GM19455 (cell line): ENCODE measurements around the gene CADPS2.

Experiments
- ATAC-seq: cut with Tn5 transposase; IDR thresholded peaks from one replicate; pipeline ENCODE4 v1.9.1; 2021; ENCODE audit not compliant: unreplicated experiment

Gene CADPS2

DNA sequence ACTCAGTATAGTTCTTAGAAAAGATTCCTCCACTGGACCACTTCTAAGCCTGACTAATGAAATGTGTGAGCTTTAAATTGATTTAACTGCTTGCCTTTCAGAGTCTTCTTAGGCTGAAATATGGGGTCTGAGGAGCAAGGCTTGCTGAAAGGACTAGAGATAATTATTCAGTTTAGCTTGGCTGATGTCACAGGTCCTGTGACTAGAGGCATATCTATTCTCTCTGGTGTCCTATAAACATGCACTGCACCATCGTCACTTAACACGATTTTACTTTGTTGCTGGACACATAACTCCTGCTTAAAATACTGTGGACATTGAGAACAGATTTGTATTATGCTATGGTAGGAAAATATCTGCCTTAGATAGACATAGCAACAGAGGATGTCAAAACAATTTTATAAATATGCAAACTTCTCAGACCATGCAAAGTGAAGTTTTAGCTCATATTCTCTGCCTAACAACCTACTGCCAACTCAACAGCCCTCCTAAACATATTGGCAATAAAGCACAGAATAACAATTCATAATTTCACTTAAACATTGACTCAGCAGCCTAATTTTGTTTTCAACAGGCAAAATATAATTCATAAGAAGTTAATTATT, 267.6 kb downstream of the CADPS2 start:
- no peak for ATAC-seq

DNA sequence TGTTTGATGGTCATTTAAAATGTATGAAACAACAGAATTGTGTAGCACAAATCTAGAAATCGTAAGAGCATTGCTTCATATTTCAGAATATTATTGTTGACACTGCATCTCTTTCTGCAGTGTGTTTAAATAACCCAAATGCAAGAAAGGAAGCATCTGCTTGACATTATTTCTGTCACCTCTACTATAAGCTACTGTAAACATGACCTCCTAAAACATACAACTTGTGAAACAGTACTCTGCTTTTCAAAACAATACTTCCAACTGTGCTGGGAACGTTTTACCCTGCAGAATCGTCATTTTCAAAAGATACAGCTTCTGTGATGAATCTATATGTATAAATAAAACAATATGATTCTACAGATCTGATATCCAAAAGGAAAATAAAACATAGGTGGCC, 269.3 kb downstream of the CADPS2 start:
- ATAC-seq: no peak

DNA sequence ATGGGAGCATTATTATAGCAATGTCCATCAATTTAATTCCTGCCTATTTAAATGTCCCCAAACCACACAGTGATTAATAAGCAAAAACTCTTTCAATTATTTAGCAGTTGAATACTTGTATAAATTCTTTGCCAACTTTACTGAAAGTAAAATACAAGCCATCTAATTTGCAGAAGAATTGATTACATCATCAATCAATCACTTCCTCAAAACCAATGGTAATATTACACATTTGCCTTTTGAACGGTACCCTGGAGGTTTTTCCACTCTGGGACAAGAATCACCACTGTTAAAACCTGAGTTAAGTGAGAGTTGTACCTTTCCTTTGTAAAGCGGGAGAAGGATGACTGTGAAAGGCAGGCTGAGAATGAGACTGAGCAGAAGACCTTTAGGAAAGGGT, 280.3 kb downstream of the CADPS2 start:
- ATAC-seq: no peak

DNA sequence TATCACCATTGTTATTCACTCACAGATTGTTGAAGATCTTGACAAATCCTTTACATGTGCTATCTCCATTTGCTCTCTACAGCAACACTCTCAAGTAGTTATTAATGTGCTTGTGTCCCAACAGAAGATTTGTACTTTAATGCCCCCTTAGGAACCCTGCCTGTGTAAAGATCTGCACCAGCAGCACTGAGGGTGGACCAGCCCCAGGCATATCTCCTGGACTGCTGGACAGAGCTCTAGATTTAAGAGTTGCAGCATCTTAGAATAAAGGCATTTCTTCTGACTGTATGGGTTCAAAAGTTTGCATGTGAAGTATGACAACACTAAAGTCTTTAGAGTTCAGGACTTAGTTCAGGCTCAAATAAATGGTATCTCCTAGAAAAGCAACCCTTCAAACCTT, 282.0 kb downstream of the CADPS2 start:
- ATAC-seq: no peak

DNA sequence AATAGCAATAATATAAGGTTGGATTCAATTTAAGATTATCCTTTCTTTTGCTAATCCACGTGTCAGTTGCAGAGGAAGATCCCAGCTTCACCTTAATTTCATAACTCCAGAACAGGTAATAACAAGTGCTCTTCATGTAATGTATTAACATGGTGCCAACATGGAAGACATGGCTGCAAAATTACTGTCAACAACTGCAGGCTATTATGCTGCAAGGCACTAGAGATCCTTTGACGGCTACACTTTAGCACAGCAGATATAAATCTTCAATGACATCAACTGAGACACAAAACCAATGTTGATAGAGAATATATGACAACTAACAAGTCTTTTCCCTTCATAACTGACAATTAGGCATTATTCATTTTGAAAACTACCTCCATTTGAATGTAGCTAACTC, 283.5 kb downstream of the CADPS2 start:
- no peak for ATAC-seq

DNA sequence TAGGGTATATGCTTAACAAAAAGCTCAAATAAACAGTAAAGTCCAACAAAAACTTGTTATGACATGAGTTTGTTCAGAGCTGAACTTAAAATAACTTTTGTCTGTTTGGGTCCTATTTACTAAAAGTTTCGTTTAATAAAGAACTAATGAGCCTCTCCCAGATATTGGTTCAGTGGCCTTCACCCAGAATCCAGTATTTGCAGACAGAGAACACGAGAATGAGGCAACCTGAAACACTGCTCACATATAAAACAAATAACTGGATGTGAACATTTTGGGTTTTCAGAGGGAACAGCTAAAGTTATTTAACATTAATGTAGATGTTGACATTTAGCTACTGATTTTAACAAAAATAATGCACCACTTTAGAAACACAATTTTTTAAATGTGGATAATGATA, 285.6 kb downstream of the CADPS2 start:
- no peak for ATAC-seq

DNA sequence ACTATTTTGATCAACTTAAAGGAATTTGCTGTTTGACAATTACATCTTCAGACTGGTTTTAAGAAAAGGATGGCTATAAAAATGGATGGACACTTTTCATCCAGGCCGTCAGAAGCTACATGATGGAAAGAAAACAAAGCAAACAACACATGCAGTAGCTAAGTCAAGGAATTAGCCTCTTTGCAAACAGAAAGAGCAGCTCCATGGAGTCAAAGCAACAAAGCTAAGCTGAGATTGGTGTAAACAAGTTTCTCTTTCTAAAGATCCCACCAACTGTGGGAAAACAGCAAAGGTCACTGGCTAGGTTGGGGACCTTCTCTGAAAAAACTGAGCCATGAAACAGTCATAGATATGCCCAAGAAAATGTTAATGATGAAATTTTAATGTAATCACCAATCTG, 286.2 kb downstream of the CADPS2 start:
- ATAC-seq: no peak

DNA sequence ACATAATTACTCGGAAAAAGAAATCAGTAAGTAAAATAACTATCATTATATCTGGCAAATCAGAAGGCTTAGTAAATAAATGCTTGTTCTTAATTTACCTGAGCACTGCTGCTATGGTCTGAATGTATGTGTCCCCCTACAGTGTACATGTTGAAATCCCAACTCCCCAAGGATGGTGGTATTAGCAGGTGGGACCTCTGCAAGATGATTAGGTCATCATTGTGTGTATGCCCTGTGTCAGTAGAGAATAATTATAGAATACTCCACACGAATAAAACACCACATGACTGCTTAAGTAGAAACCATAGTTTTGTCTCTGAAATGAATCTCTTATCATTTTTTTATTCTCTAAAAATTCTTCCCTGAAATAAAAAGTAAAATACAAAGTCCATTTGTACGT, 289.0 kb downstream of the CADPS2 start:
- ATAC-seq: no peak

DNA sequence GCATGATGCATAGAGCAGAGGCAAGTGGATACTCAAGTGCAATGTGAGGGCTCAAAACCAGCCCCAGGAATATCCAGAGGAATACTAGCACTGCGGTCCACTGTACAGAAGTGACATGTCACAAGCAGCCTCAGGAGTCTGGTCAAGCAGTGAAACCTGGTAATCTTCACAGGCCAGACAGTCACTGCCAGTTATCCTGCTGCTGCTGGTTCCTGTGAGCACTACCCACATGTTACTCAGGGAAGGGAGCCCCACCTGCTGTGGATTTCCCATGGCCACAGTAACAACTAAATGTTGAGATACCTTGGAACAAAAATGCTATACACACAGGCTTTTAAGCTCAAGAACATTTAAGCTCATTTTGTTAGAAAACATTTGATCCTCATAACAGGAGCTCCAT, 290.4 kb downstream of the CADPS2 start:
- no peak for ATAC-seq

DNA sequence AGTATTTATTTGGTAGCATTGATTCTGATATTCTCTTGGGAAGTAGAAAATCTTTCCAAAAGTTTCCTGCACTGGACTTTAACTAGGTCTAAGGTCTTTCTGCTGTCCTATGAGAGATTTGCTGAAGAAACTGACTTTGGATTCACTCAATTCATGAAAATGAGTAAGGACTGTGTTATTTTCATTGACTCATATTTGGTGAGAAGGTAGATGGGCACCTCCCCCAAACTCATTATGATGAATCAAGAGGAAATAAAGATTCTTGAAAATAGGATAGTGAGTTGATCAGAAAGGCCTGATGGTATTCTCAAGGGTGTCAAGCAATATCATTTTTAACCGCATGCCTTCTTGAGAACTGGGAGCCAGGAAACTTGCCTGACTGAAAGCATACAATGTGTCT, 297.6 kb downstream of the CADPS2 start:
- ATAC-seq: no peak

DNA sequence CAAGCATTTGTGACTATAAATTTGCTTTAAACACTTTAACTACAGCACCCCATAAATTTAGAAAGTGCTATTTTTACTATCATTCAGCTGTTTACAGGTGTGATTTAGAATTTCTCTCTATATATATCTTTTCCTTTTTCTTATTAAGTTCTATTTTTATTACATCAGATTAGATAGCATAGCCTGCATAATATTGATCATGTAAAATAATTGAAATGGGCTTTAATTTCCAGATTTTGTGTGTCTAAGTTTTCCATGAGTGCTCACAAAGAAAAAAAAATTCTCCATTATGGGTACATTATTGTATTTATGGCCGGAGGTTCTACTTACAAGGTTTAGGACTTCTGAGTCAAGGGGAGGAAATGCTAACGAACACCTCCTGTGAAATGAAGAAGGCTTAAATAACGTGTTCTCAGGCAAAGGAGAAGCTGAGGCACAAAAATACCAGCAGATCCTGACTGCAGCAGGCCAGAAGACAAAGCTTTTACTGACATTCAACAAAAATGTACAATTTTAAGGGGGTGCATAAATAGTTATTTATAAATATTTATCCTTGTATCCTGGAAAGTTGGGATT, 301.5 kb downstream of the CADPS2 start:
- no peak for ATAC-seq

DNA sequence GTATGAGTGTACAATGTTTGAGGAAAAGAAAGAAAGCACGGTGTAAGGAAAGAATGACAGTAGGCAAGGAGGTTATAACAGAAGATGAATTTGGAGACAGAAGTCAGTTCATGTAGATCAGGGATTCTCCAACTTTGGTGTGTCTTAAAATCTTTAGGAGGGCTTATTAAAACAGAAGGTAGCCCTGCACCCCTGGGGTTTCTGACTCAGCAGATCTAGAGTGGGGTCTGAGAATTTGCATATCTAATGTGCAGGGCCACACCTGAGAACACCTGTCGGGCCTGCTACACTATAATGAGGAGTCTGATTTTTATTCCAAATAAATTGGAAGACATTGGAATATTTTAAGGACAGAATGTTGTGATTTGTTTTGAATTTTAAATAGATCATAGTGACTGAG, 307.9 kb downstream of the CADPS2 start:
- no peak for ATAC-seq

DNA sequence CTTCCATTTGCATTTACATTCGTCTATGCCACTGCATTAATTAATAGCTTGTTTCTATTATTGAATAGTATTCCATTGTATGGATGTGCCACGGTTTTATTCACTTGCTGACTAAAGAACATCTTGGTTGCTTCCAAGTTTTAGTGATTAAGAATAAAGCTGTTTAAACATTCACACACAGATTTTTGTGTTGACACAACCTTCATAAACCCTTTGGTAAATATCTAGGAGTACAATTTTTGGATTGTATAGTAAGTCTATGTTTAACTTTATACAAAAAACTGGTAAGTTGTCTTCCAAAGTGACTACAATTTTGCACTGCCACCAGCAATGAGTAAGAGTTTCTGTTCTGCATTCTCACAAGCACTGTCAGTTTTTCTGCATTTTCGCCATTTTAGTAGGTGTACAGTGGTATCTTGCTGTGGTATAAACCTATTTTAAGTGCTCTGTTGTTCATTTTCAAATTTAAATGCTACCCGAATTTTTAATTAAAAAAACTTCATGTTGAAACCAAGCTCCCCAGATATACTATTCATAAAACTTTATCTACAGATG, 308.7 kb downstream of the CADPS2 start:
- no peak for ATAC-seq

DNA sequence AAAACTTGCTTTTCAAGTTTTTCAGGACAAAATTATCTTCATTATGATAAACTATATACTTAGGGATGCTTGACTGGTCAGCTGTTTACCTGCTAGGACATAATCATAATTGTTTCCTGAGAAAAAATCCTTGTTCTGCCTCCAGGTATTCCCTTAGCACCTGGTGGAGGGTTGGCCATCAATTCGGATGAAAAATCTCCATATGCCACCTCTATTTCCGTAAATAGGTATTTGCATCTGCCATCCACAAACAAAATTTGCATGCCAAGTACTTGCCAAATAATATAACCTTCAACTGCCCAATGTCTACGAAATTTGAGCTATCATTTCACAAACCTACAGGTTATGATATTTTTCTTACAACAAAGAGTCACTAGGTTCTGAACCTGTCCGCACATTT, 313.6 kb downstream of the CADPS2 start:
- ATAC-seq: no peak

DNA sequence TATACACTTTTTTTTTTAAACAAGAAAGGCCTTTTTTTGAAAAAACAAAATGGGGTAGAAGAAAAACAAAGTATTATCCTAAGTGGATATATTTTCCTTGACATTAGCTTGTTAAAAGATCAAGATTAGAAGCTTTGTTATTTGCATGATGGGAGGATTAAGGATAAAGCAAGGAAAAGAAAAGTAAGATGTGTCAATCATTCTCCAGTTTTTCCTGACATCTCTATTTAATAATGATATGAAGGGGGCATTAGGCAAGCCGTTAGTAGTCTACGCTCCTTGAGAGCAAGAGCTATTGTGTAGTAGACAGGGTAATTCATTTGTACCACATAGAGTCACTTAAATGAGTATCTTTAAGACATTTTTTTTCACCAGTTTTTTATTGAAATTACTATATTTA, 324.9 kb downstream of the CADPS2 start:
- ATAC-seq: no peak

DNA sequence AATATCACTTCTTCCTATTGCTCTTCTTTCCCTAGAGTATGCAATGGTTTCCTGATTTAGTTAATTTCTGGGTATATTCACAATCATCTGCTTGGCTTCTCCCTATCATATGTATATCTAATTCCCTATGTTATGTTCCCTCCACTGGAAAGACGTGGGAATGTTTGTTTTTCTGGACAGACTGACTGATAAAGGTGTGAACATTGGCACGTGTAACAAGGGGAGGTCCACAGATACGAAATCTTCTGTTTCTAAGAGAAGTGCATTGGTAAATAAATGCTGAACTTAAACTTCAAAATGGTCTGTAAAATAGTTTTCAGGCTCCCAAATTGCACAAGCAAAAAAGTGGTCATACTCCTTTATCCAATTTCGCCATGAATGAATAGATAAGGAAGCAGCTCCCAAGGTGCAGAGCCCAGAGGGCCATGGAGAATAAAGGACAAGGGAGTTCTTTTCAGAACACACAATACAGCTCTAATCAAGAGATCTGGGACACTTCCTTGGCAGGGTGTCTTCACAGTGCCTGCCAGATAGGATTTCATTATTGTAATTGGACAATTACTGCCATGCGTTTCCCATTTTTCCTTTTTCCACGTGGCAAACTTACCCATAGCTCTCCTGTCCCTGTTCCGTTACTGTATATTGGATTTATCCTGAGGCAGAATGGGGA, 329.3 kb downstream of the CADPS2 start:
- no peak for ATAC-seq

DNA sequence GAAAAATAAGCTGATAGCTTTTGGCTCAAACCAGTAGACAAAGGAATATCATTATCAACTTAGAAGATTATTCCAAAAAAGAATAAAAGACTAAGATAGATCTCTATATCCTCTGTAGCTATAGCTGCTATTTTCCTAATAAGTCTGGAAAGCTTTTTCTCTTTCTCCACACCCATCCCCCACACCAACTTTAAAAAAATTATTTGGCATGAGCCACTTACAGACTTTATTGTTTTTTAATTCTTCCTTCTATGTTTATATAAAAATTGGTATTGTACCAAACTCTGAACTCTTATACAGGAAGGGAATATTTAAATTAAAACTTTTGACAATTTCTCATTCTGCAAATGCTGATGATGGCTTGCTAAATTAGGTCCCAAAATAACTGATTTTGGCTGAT, 330.0 kb downstream of the CADPS2 start:
- no peak for ATAC-seq

DNA sequence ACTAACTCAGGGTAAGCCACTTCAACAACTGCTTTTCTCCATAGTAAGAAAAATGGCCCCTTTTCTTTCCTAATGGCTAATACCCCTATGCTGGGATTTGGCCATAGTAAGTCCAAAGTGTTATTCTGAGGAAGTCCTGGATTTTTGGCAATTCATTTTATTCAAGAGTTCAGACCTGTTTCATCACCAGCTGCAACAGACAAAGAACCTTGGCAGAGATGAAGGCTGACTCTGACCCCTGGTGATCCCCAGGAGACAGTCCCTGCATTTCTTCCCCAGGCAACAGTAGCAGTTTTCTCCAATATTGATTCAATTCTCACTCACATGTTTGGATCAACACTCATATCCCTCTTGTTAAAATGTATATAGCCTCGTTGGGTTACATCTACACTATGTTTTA, 332.5 kb downstream of the CADPS2 start:
- no peak for ATAC-seq

DNA sequence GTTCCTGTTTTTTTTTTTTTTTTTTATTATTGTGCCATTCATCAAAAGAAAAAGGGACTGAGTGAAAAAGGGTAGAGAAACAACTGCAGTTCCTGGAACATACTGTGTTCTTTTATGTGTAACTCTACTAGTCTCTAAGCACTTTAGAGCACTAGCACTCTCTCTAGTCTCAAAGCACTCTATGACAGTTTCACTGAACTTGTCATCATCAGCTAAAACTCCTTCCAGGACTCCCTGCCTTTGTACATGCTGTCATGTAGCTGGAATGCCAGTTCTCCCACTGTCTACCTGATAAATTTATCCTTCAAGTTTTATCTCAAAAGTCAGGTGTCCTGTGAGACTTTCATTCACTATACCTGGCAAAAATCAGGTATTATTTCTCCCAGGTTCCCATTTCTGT, 333.5 kb downstream of the CADPS2 start:
- ATAC-seq: no peak

DNA sequence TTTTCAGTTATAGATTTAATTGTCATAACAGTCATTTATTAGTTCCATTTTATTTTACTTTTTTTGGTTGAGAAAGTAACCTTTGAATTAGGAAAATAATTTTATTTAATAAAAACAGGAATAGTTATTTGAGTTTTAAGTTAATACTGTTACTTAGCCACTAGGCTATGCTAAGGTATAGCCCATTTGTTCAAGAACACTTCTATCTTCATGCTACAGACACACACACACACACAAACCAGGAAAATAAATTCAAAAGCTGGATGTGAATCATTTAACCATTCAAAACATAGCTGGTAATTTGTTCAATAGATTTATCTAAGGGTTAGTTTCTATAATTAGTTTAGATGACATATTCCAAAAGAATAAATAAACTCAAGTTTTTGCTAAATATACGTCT, 335.7 kb downstream of the CADPS2 start:
- no peak for ATAC-seq

DNA sequence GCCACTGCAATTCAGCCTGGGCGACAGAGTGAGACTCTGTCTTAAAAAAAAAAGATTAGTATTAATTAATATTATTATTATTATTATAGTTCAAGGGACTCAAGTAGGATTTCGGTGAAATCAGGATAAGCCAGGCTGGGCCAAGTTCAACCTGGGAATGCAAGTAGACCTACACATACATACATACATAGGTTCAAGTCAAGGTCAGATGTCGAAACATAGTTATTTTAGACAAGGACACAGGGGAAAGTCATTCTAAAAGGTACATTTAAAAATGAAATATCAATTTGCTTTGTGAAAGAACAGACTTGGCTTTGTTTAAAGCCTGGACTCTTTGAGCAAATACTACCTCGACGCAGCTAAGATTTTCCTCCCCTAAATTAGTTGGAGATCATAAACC, 336.7 kb downstream of the CADPS2 start:
- ATAC-seq: no peak

DNA sequence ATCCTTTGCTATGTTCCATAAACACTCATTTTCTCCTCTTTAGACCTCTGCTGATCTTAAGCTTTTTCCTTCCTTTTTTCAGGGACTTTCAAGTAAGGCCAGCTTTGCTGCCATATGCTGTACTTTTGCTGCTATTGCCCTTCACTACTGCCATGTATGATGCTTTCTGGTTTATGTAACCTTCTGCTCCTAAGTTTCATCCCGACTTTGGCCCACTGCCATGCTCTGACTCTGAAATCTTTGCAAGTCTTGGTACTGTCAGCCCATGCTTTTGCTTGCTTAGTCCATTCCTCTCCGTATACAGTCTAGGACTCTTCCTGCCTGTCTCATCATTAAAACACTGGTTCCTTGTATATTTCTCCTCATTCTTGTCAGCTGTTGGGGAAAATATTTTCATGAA, 339.8 kb downstream of the CADPS2 start:
- ATAC-seq: no peak

DNA sequence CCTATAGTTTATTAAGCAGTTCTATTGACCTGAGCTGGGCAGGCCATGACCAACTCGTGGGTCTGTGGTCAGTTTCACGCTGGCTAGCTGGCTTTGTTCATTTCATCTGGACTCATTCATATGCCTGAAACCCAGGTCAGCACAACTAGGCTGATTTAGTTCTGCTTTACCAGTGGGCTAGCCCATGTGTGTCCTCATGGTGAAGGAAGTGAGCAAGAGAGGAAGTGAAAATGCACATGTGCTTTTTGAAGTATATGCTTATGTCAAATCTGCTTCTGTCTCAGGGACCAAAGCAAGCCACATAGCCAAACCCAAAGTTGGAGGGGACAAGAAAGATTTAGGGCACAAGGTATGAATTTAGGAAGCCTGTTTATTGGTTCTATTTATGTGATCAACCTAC, 341.8 kb downstream of the CADPS2 start:
- peak; percentile 85 for ATAC-seq
